Ovary (tissue), 3 donors: ENCODE results near the gene PCID2.

Source experiments
- EP300 ChIP-seq: sonication (generic); formaldehyde crosslinking; IDR thresholded peaks from one replicate; pipeline ENCODE4 v1.6.1; 2017; ENCODE audit warnings: antibody characterized with exemption
- POLR2A ChIP-seq: fragments of 450-650 bp; IDR thresholded peaks from one replicate; pipeline ENCODE4 v1.6.1; 2017; ENCODE audit warnings: antibody characterized with exemption, mild to moderate bottlenecking, moderate library complexity
- TF ChIP-seq, protein P1 (sequence below), 3 donors: fragments of 450-650 bp in 2 of 3; fragments of 200-600 bp in 1 of 3; IDR thresholded peaks; one replicate each; pipeline versions ENCODE4 v1.5.1 to v1.8.0; 2016 to 2022; ENCODE audit warnings: antibody characterized with exemption in 3 of 3, mild to moderate bottlenecking in 1 of 3
- donor health status: DM: no; HTN: no; CAD: no.

DNA sequence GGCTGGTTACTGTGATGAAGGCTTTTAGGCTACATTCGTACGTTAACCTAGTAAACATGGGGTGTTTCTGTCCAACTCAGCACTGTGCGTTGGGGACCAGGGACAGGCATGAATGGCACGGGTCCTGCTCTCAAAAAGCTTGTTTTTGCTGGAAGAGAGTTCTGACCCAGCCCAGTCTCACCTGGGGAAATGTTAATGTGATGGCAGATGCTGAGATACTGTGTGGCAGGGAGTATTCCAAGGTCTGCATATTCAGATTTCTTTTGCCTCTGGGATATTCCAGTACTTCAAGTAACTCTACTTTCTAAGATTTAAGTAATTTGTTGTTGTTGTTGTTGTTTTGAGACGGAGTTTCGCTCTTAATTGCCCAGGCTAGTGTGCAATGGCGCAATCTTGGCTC is 14.6 kb upstream of the PCID2 start:
- TF ChIP-seq, protein P1, sequence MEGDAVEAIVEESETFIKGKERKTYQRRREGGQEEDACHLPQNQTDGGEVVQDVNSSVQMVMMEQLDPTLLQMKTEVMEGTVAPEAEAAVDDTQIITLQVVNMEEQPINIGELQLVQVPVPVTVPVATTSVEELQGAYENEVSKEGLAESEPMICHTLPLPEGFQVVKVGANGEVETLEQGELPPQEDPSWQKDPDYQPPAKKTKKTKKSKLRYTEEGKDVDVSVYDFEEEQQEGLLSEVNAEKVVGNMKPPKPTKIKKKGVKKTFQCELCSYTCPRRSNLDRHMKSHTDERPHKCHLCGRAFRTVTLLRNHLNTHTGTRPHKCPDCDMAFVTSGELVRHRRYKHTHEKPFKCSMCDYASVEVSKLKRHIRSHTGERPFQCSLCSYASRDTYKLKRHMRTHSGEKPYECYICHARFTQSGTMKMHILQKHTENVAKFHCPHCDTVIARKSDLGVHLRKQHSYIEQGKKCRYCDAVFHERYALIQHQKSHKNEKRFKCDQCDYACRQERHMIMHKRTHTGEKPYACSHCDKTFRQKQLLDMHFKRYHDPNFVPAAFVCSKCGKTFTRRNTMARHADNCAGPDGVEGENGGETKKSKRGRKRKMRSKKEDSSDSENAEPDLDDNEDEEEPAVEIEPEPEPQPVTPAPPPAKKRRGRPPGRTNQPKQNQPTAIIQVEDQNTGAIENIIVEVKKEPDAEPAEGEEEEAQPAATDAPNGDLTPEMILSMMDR (IDR thresholded peaks at IDR 0.05): no peak
- TF ChIP-seq POLR2A (no peak), EP300 (no peak)
